T-helper 9 cell (primary cell): ENCODE measurements around the gene ISCA2.
"Not testable (repeated sequence)": the region's sequence is repeated elsewhere in the genome, so short reads cannot be mapped to it uniquely, and the experiment has no call there.

Experiments
- DNase-seq: peaks from one replicate; pipeline ENCODE4 v3.0.0-alpha.2; 2020

The ISCA2 gene

GRCh38 chr14:74531006-74531405, 37.4 kb downstream of the ISCA2 start:
- DNase-seq: no peak

GRCh38 chr14:74531467-74531866, 37.9 kb downstream of the ISCA2 start:
- DNase-seq: no peak

GRCh38 chr14:74532246-74532645, 38.7 kb downstream of the ISCA2 start:
- DNase-seq: no peak

GRCh38 chr14:74533576-74533975, 40.0 kb downstream of the ISCA2 start:
- no peak for DNase-seq

- no peak for DNase-seq
Measured at GRCh38 chr14:74535756-74536325, 42.3 kb downstream of the ISCA2 start.

- DNase-seq: not testable (repeated sequence)
Measured at GRCh38 chr14:74536336-74536735, 42.8 kb downstream of the ISCA2 start.

- no peak for DNase-seq
Measured at GRCh38 chr14:74538411-74539391, 45.1 kb downstream of the ISCA2 start.

GRCh38 chr14:74539503-74539902, 45.9 kb downstream of the ISCA2 start:
- no peak for DNase-seq

- no peak for DNase-seq
Measured at GRCh38 chr14:74541225-74541624, 47.7 kb downstream of the ISCA2 start.

- no peak for DNase-seq
Measured at GRCh38 chr14:74542056-74542685, 48.6 kb downstream of the ISCA2 start.

GRCh38 chr14:74543771-74544438, 50.3 kb downstream of the ISCA2 start:
- DNase-seq: no peak

- no peak for DNase-seq
Measured at GRCh38 chr14:74545386-74545785, 51.8 kb downstream of the ISCA2 start.

GRCh38 chr14:74546416-74546815, 52.9 kb downstream of the ISCA2 start:
- no peak for DNase-seq
